Measurements from ENCODE around the gene CHL1.

Gene CHL1

GRCh38 chr3:196311-197148, at the start of gene CHL1:
TSS of gene CHL1 (plus strand) at chr3:196763. CDS start at chr3:319777, 123,014 bp downstream.
- DNase-seq (ENCODE audit: low read depth), result no peak

- DNase-seq (ENCODE audit: low read depth), result no peak
Measured at GRCh38 chr3:151614-152189, 44.9 kb upstream of the CHL1 start.

- no peak for DNase-seq (ENCODE audit: low read depth)
Measured at GRCh38 chr3:159974-160373, 36.6 kb upstream of the CHL1 start.

- no peak for DNase-seq (ENCODE audit: low read depth)
Measured at GRCh38 chr3:166071-166470, 30.5 kb upstream of the CHL1 start.

- no peak for DNase-seq (ENCODE audit: low read depth)
Measured at GRCh38 chr3:166799-167198, 29.8 kb upstream of the CHL1 start.

- no peak for DNase-seq (ENCODE audit: low read depth)
Measured at GRCh38 chr3:173886-174285, 22.7 kb upstream of the CHL1 start.

- DNase-seq (ENCODE audit: low read depth), result no peak
Measured at GRCh38 chr3:184976-185375, 11.6 kb upstream of the CHL1 start.

GRCh38 chr3:192215-192929, 4.2 kb upstream of the CHL1 start:
- DNase-seq (ENCODE audit: low read depth), result no peak

GRCh38 chr3:194001-194400, 2.6 kb upstream of the CHL1 start:
- no peak for DNase-seq (ENCODE audit: low read depth)

- no peak for DNase-seq (ENCODE audit: low read depth)
Measured at GRCh38 chr3:194421-194820, 2.1 kb upstream of the CHL1 start.

- DNase-seq (ENCODE audit: low read depth), result no peak
Measured at GRCh38 chr3:195666-196065, 897 bp upstream of the CHL1 start.

- no peak for DNase-seq (ENCODE audit: low read depth)
Measured at GRCh38 chr3:197149-197827, 725 bp downstream of the CHL1 start.

- DNase-seq (ENCODE audit: low read depth), result no peak
Measured at GRCh38 chr3:197828-198491, 1.4 kb downstream of the CHL1 start.

- DNase-seq (ENCODE audit: low read depth), result no peak
Measured at GRCh38 chr3:199835-200234, 3.3 kb downstream of the CHL1 start.

GRCh38 chr3:200758-201325, 4.3 kb downstream of the CHL1 start:
- no peak for DNase-seq (ENCODE audit: low read depth)

- no peak for DNase-seq (ENCODE audit: low read depth)
Measured at GRCh38 chr3:204102-204501, 7.5 kb downstream of the CHL1 start.

GRCh38 chr3:207973-208372, 11.4 kb downstream of the CHL1 start:
- no peak for DNase-seq (ENCODE audit: low read depth)

- no peak for DNase-seq (ENCODE audit: low read depth)
Measured at GRCh38 chr3:210669-211068, 14.1 kb downstream of the CHL1 start.

GRCh38 chr3:212432-212831, 15.9 kb downstream of the CHL1 start:
- DNase-seq (ENCODE audit: low read depth), result no peak

- DNase-seq (ENCODE audit: low read depth), result no peak
Measured at GRCh38 chr3:217099-217813, 20.7 kb downstream of the CHL1 start.

- DNase-seq (ENCODE audit: low read depth), result no peak
Measured at GRCh38 chr3:217948-218347, 21.4 kb downstream of the CHL1 start.
